Activated T-cell treated with anti-CD3 and anti-CD28 coated beads for 48 hours (primary cell): ENCODE measurements around the gene BACH2.
"Not testable (repeated sequence)": the region's sequence is repeated elsewhere in the genome, so short reads cannot be mapped to it uniquely, and the experiment has no call there.

ENCODE experiments used
- DNase-seq: peaks from one replicate; pipeline ENCODE4 v3.0.0-alpha.2; 2020; ENCODE audit warnings: low read depth

The BACH2 gene

DNA sequence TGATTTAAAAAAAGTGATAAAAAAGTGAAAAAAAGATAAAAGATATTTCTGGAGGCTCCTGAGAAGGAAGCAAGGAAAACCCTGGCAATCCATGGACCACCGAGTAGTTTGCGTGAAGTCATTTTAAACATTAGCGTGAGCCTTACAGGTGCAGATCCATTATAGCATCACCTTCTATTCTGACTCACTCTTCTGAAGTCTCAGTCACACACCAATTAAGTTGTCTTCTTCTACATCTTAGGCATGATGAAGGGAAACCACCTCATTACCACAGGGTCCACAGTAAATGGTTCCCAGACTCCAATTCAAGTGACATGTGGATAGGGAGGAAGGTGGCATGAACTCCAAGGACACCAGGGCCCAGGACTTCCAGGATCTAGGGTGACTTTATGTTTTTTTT lies 303.2 kb downstream of the BACH2 start:
- DNase-seq: no peak

GRCh38 chr6:89992818-89993217 lies 303.8 kb downstream of the BACH2 start:
- no peak for DNase-seq

- DNase-seq: no peak
Observed at GRCh38 chr6:89989742-89990141, 306.9 kb downstream of the BACH2 start.

- no peak for DNase-seq
Observed at GRCh38 chr6:89987830-89988229, 308.8 kb downstream of the BACH2 start.

DNA sequence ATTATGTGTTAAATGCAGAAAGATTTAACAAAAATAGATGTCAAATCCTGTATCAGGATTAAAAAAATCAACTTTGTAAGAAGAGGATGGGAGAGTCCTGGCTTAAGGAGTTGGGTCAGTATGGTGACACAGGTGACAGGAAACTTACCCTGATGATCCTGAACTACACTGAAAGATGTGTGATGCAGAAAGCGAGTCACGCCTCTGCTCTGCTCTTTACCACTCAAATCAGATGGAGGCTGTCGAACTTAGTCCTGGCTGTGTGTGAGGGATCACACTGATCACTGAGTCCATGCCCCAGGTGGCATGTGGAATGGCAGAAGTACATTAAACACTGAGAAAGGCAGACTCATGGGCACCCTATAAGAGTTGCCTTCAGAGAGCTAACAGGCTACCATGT lies 309.5 kb downstream of the BACH2 start:
- DNase-seq: no peak

DNA sequence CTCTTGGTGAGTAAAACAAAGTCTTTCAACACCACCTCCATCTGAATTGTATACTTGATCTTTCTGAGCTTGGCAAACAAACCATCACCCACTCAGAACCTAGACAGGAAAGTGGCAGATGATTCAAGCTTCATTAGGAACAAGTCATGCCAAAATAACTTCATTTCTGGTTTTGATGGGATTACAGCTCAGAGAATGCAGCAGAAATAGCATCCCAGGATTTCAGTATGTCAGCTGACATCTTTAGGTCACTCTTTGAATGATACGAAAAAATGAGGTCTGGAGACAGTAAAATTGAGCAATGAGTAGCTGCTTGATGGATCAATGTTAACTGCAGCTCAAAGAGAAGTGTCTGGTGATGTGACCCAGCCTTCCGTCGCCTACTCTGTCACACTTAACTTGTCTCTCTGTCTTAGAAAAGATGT lies 310.0 kb downstream of the BACH2 start:
- DNase-seq: no peak

DNA sequence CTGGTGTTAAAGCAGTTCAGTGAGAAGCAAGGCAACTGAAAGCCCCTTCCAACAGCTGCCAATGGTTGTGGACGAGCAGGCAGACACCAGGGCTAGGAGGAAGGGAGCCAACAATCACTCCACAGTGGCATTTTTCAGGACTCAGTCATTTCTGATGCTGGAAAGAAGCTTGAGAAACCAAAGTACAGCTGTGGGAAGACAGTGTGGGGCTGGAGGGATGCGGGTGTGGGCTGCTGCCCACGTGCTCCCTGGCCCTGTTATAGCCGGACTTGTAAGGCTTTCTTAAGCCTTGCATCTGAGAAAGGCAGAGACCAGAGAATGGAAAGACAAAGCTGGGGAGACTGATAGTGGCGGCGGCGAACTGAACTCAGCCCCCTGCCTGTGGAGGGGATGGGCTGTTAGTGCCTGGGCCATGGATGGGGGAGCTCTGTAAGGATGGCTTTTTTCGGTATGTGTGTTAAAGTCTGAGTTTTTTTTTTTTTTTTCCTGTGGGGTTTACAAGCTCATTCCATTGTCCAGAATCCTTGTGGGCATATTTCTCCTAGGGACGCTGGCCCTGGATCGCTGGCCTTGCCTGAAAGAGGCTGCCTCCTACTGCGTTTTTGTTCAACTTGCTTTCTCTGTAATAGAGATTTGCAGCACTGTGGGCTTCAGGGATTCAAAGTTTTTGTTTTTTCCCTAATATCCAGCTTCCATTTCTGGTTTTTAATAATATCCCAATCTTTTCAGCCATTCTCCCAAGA lies 310.7 kb downstream of the BACH2 start:
- DNase-seq: no peak

- no peak for DNase-seq
Observed at GRCh38 chr6:89984926-89985750, 311.5 kb downstream of the BACH2 start.

DNA sequence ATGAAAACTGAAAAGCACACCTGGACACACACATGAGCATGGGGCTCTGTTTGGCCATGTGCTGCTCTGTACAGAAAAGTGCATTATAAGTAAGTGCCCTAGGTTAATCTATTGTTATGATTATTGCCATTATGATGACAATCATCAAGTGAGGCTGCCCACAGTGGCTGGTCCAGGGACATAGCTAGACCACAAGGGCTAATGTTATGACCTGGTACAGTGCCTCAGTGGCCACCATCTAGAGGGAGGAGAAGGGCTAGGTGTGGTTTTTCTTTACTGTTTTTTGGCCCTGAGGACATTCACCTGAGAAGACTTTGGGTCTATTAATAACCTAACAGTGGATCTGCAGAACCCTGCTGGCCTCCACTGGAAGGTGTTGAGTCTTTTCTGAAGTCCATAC lies 316.3 kb downstream of the BACH2 start:
- no peak for DNase-seq

- DNase-seq: no peak
Observed at GRCh38 chr6:89979481-89980119, 317.0 kb downstream of the BACH2 start.

- no peak for DNase-seq
Observed at GRCh38 chr6:89978749-89979145, 317.9 kb downstream of the BACH2 start.

DNA sequence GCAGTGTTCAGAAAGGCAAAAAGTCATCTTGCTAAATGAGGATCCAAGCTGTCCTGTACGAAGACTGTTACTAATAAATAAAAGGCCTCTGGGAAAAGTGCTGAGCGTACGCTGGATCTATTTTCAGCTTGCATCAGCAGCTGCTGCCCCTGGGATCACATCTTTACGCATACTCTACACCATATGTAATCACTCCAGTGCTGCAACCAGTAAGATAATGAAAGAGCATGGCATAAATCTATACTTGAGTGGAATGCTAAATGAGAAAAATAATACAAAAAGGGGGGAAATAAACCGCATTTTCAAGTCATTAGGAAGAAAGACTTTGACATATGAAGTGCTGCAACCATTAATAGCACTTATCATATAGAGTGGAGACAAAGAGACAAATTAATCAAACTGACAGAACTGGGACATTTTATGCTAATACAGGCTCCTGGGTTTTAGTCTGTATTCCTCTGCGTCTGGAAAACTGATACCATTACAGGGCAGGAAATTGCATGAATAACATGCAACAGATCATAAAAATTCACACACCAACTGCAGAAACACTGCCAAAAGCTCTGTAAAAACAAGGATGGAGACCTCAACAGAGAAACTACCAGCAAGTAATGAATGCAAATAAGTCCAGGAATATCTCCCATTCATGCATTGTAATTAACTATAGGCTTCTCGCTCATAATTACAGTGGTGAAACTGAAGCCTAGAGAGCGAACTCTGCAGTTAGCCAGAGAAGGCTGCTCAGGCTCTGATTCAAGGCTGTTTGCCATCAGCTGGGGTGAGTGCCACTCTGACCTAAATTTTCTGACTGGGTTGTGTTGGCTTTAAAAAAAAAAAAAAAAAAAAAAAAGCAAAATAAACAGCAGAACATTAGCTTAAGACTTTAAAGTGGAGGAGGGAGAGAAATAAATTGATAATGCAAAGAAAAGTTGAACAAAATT lies 318.6 kb downstream of the BACH2 start:
- DNase-seq: no peak

GRCh38 chr6:89976694-89977020 lies 320.0 kb downstream of the BACH2 start:
- no peak for DNase-seq

DNA sequence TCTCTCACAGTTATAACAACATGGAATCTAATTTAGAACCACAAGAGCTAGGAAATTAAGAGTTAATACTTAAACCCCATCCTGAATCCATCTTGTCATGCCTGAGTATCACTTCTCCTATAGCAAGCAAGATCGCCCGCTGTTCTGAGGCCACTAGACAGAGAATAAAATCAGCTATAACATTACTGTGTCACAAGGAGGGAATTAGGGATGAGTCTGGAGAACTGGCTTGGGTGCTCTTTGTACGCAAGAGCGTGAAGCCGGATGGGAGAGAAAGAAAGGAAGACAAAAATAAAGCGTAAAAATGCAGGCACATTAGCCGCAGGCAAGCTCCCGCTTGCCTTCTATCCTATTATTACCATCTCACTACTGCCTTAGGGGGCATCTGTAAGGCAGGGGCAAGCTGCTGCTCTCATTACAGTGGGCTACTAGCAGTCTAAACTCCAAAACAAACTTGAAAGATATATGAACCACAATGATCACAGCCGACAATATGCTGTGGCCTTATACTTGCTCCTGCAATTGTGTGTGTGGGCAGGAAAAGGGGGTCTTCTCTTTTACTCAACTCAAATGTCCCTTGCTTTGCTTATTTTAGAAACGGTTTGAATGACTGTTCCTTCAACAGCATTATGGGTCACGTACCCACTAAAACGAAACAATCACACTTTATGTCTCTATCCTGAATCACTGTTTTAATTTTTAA lies 320.5 kb downstream of the BACH2 start:
- no peak for DNase-seq

DNA sequence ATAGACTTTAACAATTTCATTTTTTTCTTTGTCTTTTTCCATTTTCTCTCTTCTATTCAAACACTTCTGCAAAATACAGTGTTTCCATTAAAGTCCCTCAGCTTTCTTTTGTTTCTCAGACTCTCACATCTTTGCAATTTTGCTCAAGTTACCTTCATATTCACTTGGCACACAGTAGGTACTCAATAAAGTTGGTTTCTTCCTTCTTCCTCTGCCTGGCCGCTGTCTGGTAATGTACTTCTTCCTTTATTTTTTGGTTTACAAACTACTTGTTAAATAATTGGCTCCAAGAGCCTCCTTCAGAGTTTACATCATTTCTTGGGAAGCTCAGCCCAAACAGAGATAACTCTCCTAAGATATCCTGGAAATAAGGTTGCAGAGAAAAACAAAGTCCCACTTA lies 321.3 kb downstream of the BACH2 start:
- DNase-seq: no peak

GRCh38 chr6:89974834-89975233 lies 321.8 kb downstream of the BACH2 start:
- no peak for DNase-seq

GRCh38 chr6:89972025-89972381 lies 324.6 kb downstream of the BACH2 start:
- no peak for DNase-seq

DNA sequence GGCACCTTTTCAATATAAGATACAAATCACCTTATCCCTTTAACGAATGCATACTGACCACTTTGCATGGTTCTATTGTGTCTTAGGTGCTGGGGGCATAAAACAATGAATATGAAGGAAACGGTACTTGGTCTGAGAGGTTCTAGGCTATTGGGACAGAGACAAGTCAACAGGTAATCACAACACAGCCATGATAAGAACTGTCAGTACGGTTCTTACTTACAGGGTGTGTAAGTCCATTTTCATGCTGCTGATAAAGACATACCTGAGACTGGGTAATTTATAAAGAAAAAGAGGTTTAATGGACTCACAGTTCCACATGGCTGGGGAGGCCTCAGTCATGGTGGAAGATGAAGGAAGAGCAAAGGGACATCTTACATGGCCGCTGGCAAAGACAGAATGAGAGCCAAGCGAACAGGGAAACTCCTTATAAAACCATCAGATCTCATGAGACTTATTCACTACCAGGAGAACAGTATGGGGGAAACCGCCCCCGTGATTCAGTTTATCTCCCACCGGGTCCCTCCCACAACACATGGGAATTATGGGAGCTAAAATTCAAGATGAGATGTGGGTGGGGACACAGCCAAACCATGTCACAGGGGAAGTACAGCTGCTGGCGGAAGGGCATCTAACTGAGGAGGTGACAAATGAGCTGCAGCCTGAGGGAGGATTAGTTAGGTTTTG lies 325.2 kb downstream of the BACH2 start:
- DNase-seq: not testable (repeated sequence)

DNA sequence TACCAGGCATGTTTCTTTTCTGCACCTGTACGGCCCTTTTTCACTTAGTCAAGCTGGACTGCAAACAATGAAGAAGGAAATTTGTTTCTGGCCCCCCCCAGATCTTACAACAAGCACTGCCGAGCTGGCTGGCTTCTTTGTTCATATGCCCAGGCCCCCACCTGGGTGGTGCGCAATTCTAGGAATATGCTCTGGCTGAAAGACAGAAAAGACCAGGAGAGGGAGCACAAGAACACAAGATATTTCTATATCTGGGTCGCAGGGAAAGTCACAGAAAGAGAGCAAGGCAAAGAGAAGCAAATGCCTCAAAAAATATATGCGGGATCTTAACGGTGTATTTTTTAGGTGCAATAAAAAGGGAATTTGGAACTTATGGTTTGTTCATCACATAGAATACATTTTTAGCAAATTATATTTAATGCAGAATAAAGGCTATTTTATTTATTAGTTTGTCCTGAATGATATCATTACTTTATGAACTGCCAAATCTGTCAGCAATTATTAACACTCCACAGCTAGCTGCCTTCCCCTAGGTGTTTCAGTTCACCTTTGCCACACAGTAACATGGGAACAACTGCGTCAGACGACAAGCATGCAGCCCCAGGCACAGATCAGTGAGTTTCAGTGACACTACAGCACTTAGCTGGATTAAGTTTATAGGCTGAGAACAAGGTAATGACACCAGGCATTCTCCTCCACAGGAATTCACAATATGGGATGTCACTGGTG lies 325.9 kb downstream of the BACH2 start:
- no peak for DNase-seq

GRCh38 chr6:89970072-89970471 lies 326.6 kb downstream of the BACH2 start:
- no peak for DNase-seq
